Calu3 (cell line): Measurements from ENCODE around the gene HMCN2. TPM values are rescaled to one million over a fixed set of nuclear protein-coding genes. Genes with fewer than 3 reads are reported as not detected.

Experiments
- BruUV-seq: library from RNA; stranded (reverse); fragments of 400-500 nt; replicated peaks from 2 replicates; lab custom pipeline; 2021; lab: Mats Ljungman, UMichigan
- CTCF ChIA-PET: fragments of 300-600 bp; sonication (Branson Sonifier 250); formaldehyde crosslinking; loops from one replicate; lab custom pipeline; 2022; ENCODE audit warnings: antibody characterized with exemption; lab: Charles Lee
- DNase-seq: peaks from one replicate; pipeline ENCODE4 v3.0.0; 2022
- H3K27ac Mint-ChIP-seq: one replicate; pipeline ENCODE4 v1.8.0; 2022; ENCODE audit warnings: mixed read lengths; ENCODE audit not compliant: unreplicated experiment
- H3K27me3 Mint-ChIP-seq: one replicate; pipeline ENCODE4 v1.8.0; 2022; ENCODE audit warnings: mixed read lengths; ENCODE audit not compliant: unreplicated experiment
- H3K36me3 Mint-ChIP-seq: one replicate; pipeline ENCODE4 v1.8.0; 2022; ENCODE audit warnings: mild to moderate bottlenecking, moderate library complexity, mixed read lengths; ENCODE audit not compliant: insufficient read depth, unreplicated experiment
- H3K4me1 Mint-ChIP-seq: one replicate; pipeline ENCODE4 v1.8.0; 2022; ENCODE audit warnings: mild to moderate bottlenecking, low read depth, mixed read lengths; ENCODE audit not compliant: unreplicated experiment
- H3K4me3 Mint-ChIP-seq: one replicate; pipeline ENCODE4 v1.8.0; 2022; ENCODE audit warnings: mild to moderate bottlenecking, low read depth, moderate library complexity, mixed read lengths; ENCODE audit not compliant: unreplicated experiment
- H3K9me3 Mint-ChIP-seq: one replicate; pipeline ENCODE4 v1.8.0; 2022; ENCODE audit warnings: low read depth, mixed read lengths; ENCODE audit not compliant: unreplicated experiment
- CTCF ChIP-seq: fragments of 200-600 bp; IDR thresholded peaks from one replicate; pipeline ENCODE4 v1.8.0; 2022; ENCODE audit warnings: antibody characterized with exemption; ENCODE audit not compliant: unreplicated experiment
- intact Hi-C: fragments of 100-400 bp; cut with micrococcal nuclease; formaldehyde crosslinking; loops from one replicate; pipeline ENCODE4 v1.10.0; 2022; ENCODE audit not compliant: unreplicated experiment
- total RNA-seq: library from RNA; stranded (reverse); gene quantifications from 2 replicates; pipeline ENCODE4 v1.2.3, GENCODE V29; 2022

HMCN2 gene
- total RNA-seq, 1 experiment from 2014 or later, result not detected

GRCh38 chr9:130365323-130365721 is 99.8 kb downstream of the HMCN2 start:
- DNase-seq, result no peak
- Mint-ChIP-seq H3K4me1 (no peaks in the 10 kb centered on the region), H3K9me3 (no peaks in the 10 kb centered on the region), H3K27me3 (peaks cover 12% of the 10 kb centered on the region), H3K36me3 (no peaks in the 10 kb centered on the region), H3K27ac (no peak overlapping the region), H3K4me3 (no peak overlapping the region)
- BruUV-seq, result no TSS peak
- CTCF ChIA-PET, result no interaction called here
- no peak for TF ChIP-seq CTCF
- intact Hi-C loops, result no loop called here

- H3K4me3 Mint-ChIP-seq, result no peak overlapping the region
- H3K4me1 Mint-ChIP-seq, result no peaks in the 10 kb centered on the region
- no peaks in the 10 kb centered on the region for H3K36me3 Mint-ChIP-seq
- DNase-seq, result no peak
- CTCF ChIA-PET, result interaction anchor here (0.7 kb wide), 1 partner anchor 69 kb away, joined by 3 read pairs; no protein-coding TSS in a partner anchor
- peaks cover 5% of the 10 kb centered on the region for H3K27me3 Mint-ChIP-seq
- intact Hi-C loops, result no loop called here
- BruUV-seq, result no TSS peak
- no peaks in the 10 kb centered on the region for H3K9me3 Mint-ChIP-seq
- no peak for TF ChIP-seq CTCF
- no peak overlapping the region for H3K27ac Mint-ChIP-seq
Observed at GRCh38 chr9:130366072-130366471, 100.5 kb downstream of the HMCN2 start.

- CTCF ChIA-PET, result interaction anchor here (0.7 kb wide), 1 partner anchor 70 kb away, joined by 3 read pairs; no protein-coding TSS in a partner anchor
- Mint-ChIP-seq H3K27ac (no peak overlapping the region), H3K36me3 (no peaks in the 10 kb centered on the region), H3K4me1 (no peaks in the 10 kb centered on the region), H3K27me3 (no peaks in the 10 kb centered on the region), H3K9me3 (no peaks in the 10 kb centered on the region), H3K4me3 (no peak overlapping the region)
- no peak for DNase-seq
- TF ChIP-seq CTCF, result no peak
- no TSS peak for BruUV-seq
- intact Hi-C loops, result no loop called here
Observed at GRCh38 chr9:130366888-130367550, 101.5 kb downstream of the HMCN2 start.

GRCh38 chr9:130368631-130369103 is 103.1 kb downstream of the HMCN2 start:
- no peak overlapping the region for H3K4me3 Mint-ChIP-seq
- DNase-seq, result no peak
- TF ChIP-seq CTCF, result no peak
- intact Hi-C loops, result no loop called here
- no peaks in the 10 kb centered on the region for H3K4me1 Mint-ChIP-seq
- BruUV-seq, result no TSS peak
- H3K27me3 Mint-ChIP-seq, result peaks cover 7% of the 10 kb centered on the region
- no peaks in the 10 kb centered on the region for H3K36me3 Mint-ChIP-seq
- CTCF ChIA-PET, result no interaction called here
- peak overlapping the region; percentile 47 for H3K27ac Mint-ChIP-seq
- no peaks in the 10 kb centered on the region for H3K9me3 Mint-ChIP-seq
